ENCODE results near the gene VWF. TPM values are rescaled to one million over a fixed set of nuclear protein-coding genes. Genes with fewer than 3 reads are reported as not detected.
"Not testable (repeated sequence)": the region's sequence is repeated elsewhere in the genome, so short reads cannot be mapped to it uniquely, and the experiment has no call there.

Gene VWF
- total RNA-seq, 3 donors from 2014 or later, result 0.33 to 0.71 (median 0.58) TPM

- H3K4me1 Mint-ChIP-seq (ENCODE audit: low read depth); ATAC-seq; H3K36me3 Mint-ChIP-seq (ENCODE audit: insufficient read depth); DNase-seq; H3K9me3 Mint-ChIP-seq; H3K4me3 Mint-ChIP-seq; H3K27me3 Mint-ChIP-seq (ENCODE audit: low read depth): not testable (repeated sequence)
These were observed 105.2 kb downstream of the VWF start for GRCh38 chr12:6019256-6019655.

GRCh38 chr12:6018265-6018664, 106.2 kb downstream of the VWF start:
- DNase-seq (no peak), ATAC-seq (no peak)

GRCh38 chr12:6016756-6017155, 107.7 kb downstream of the VWF start:
- no peaks in the 10 kb centered on the region for H3K9me3 Mint-ChIP-seq
- DNase-seq (no peak), ATAC-seq (no peak)
- H3K36me3 Mint-ChIP-seq (ENCODE audit: insufficient read depth), result no peaks in the 10 kb centered on the region
- no peaks in the 10 kb centered on the region for H3K4me1 Mint-ChIP-seq (ENCODE audit: low read depth)
- no peak overlapping the region for H3K4me3 Mint-ChIP-seq
- peaks cover 6% of the 10 kb centered on the region for H3K27me3 Mint-ChIP-seq (ENCODE audit: low read depth)

More at GRCh38 chr12:6018265-6018664, 106.2 kb downstream of the VWF start:
- Mint-ChIP-seq H3K36me3 (ENCODE audit: insufficient read depth) (no peaks in the 10 kb centered on the region), H3K4me1 (ENCODE audit: low read depth) (no peaks in the 10 kb centered on the region), H3K27me3 (ENCODE audit: low read depth) (peaks cover 6% of the 10 kb centered on the region), H3K9me3 (no peaks in the 10 kb centered on the region), H3K4me3 (no peak overlapping the region)

GRCh38 chr12:6016004-6016403, 108.5 kb downstream of the VWF start:
- not testable (repeated sequence) for H3K36me3 Mint-ChIP-seq (ENCODE audit: insufficient read depth); H3K4me1 Mint-ChIP-seq (ENCODE audit: low read depth); ATAC-seq; H3K4me3 Mint-ChIP-seq; DNase-seq; H3K9me3 Mint-ChIP-seq; H3K27me3 Mint-ChIP-seq (ENCODE audit: low read depth)

- not testable (repeated sequence) for ATAC-seq; H3K36me3 Mint-ChIP-seq (ENCODE audit: insufficient read depth); H3K4me3 Mint-ChIP-seq; H3K9me3 Mint-ChIP-seq; DNase-seq; H3K4me1 Mint-ChIP-seq (ENCODE audit: low read depth); H3K27me3 Mint-ChIP-seq (ENCODE audit: low read depth)
These were observed 109.2 kb downstream of the VWF start for GRCh38 chr12:6015271-6015670.

- not testable (repeated sequence) for H3K9me3 Mint-ChIP-seq, ATAC-seq, H3K4me3 Mint-ChIP-seq
These were observed 113.7 kb downstream of the VWF start for GRCh38 chr12:6010631-6011350.

GRCh38 chr12:5997260-5997659, 127.2 kb downstream of the VWF start:
- ATAC-seq, result no peak
- Mint-ChIP-seq H3K36me3 (ENCODE audit: insufficient read depth) (no peaks in the 10 kb centered on the region), H3K27me3 (ENCODE audit: low read depth) (peaks cover 38% of the 10 kb centered on the region), H3K4me1 (ENCODE audit: low read depth) (no peaks in the 10 kb centered on the region), H3K9me3 (no peaks in the 10 kb centered on the region), H3K4me3 (no peak overlapping the region)
- no peak for DNase-seq

More at GRCh38 chr12:6010631-6011350, 113.7 kb downstream of the VWF start:
- H3K4me1 Mint-ChIP-seq (ENCODE audit: low read depth); H3K36me3 Mint-ChIP-seq (ENCODE audit: insufficient read depth); H3K27me3 Mint-ChIP-seq (ENCODE audit: low read depth); DNase-seq: not testable (repeated sequence)

GRCh38 chr12:5996459-5996858, 128.0 kb downstream of the VWF start:
- ATAC-seq, result no peak
- no peak for DNase-seq
- Mint-ChIP-seq H3K4me3 (no peak overlapping the region), H3K9me3 (no peaks in the 10 kb centered on the region), H3K27me3 (ENCODE audit: low read depth) (peaks cover 36% of the 10 kb centered on the region), H3K4me1 (ENCODE audit: low read depth) (no peaks in the 10 kb centered on the region), H3K36me3 (ENCODE audit: insufficient read depth) (no peaks in the 10 kb centered on the region)

- no peaks in the 10 kb centered on the region for H3K36me3 Mint-ChIP-seq (ENCODE audit: insufficient read depth)
- no peak for ATAC-seq
- peaks cover 7% of the 10 kb centered on the region for H3K27me3 Mint-ChIP-seq (ENCODE audit: low read depth)
These were observed 134.8 kb downstream of the VWF start for GRCh38 chr12:5989621-5990020.

GRCh38 chr12:5988659-5989116, 135.8 kb downstream of the VWF start:
- Mint-ChIP-seq H3K4me1 (ENCODE audit: low read depth) (no peaks in the 10 kb centered on the region), H3K4me3 (no peak overlapping the region), H3K27me3 (ENCODE audit: low read depth) (no peaks in the 10 kb centered on the region), H3K36me3 (ENCODE audit: insufficient read depth) (no peaks in the 10 kb centered on the region), H3K9me3 (no peaks in the 10 kb centered on the region)
- ATAC-seq (peak; percentile 89 to 93), DNase-seq (peak; percentile 59)

More at GRCh38 chr12:5989621-5990020, 134.8 kb downstream of the VWF start:
- Mint-ChIP-seq H3K9me3 (no peaks in the 10 kb centered on the region), H3K4me3 (no peak overlapping the region), H3K4me1 (ENCODE audit: low read depth) (no peaks in the 10 kb centered on the region)
- no peak for DNase-seq

- H3K27me3 Mint-ChIP-seq (ENCODE audit: low read depth), result no peaks in the 10 kb centered on the region
- no peak for DNase-seq
These were observed 136.4 kb downstream of the VWF start for GRCh38 chr12:5988088-5988487.

GRCh38 chr12:5987573-5987972, 136.9 kb downstream of the VWF start:
- H3K4me3 Mint-ChIP-seq, result no peak overlapping the region
- ATAC-seq (no peak), DNase-seq (no peak)
- no peaks in the 10 kb centered on the region for H3K27me3 Mint-ChIP-seq (ENCODE audit: low read depth)
- H3K9me3 Mint-ChIP-seq, result no peaks in the 10 kb centered on the region
- no peaks in the 10 kb centered on the region for H3K36me3 Mint-ChIP-seq (ENCODE audit: insufficient read depth)
- no peaks in the 10 kb centered on the region for H3K4me1 Mint-ChIP-seq (ENCODE audit: low read depth)

More at GRCh38 chr12:5988088-5988487, 136.4 kb downstream of the VWF start:
- H3K4me1 Mint-ChIP-seq (ENCODE audit: low read depth), result no peaks in the 10 kb centered on the region
- H3K9me3 Mint-ChIP-seq, result no peaks in the 10 kb centered on the region
- no peaks in the 10 kb centered on the region for H3K36me3 Mint-ChIP-seq (ENCODE audit: insufficient read depth)
- no peak for ATAC-seq
- no peak overlapping the region for H3K4me3 Mint-ChIP-seq

GRCh38 chr12:5985471-5985870, 139.0 kb downstream of the VWF start:
- ATAC-seq, result no peak
- Mint-ChIP-seq H3K4me1 (ENCODE audit: low read depth) (no peaks in the 10 kb centered on the region), H3K9me3 (no peaks in the 10 kb centered on the region), H3K36me3 (ENCODE audit: insufficient read depth) (no peaks in the 10 kb centered on the region), H3K4me3 (no peak overlapping the region), H3K27me3 (ENCODE audit: low read depth) (peaks cover 3% of the 10 kb centered on the region)
- DNase-seq, result no peak

- no peak for ATAC-seq
- Mint-ChIP-seq H3K36me3 (ENCODE audit: insufficient read depth) (no peaks in the 10 kb centered on the region), H3K4me3 (no peak overlapping the region), H3K4me1 (ENCODE audit: low read depth) (no peaks in the 10 kb centered on the region), H3K27me3 (ENCODE audit: low read depth) (peaks cover 3% of the 10 kb centered on the region), H3K9me3 (no peaks in the 10 kb centered on the region)
- no peak for DNase-seq
These were observed 139.6 kb downstream of the VWF start for GRCh38 chr12:5984873-5985272.

GRCh38 chr12:5982106-5982505, 142.4 kb downstream of the VWF start:
- Mint-ChIP-seq H3K36me3 (ENCODE audit: insufficient read depth) (no peaks in the 10 kb centered on the region), H3K9me3 (no peaks in the 10 kb centered on the region), H3K4me1 (ENCODE audit: low read depth) (no peaks in the 10 kb centered on the region), H3K4me3 (no peak overlapping the region), H3K27me3 (ENCODE audit: low read depth) (peaks cover 3% of the 10 kb centered on the region)
- ATAC-seq (no peak), DNase-seq (no peak)

All from activated T-cell treated with anti-CD3 and anti-CD28 coated beads, Interleukin-2, amount 50 U/mL, for 4 hours (primary cell).